Subcutaneous abdominal adipose tissue (tissue), 5 donors: ENCODE results near the gene SH3GLB1.

Experiments used
- H3K27ac ChIP-seq: one replicate; pipeline ENCODE4 v1.7.0; 2013; ENCODE audit warnings: low read depth, mild to moderate bottlenecking, inconsistent platforms, low read length, moderate library complexity
- H3K27me3 ChIP-seq, 5 donors: one replicate each; pipeline ENCODE4 v1.7.0; 2013; ENCODE audit warnings: low read length in 5 of 5, inconsistent platforms in 1 of 5; ENCODE audit not compliant: control insufficient read depth in 5 of 5, insufficient read depth in 4 of 5
- H3K36me3 ChIP-seq, 5 donors: one replicate each; pipeline ENCODE4 v1.7.0; 2013; ENCODE audit warnings: low read length in 5 of 5; ENCODE audit not compliant: control insufficient read depth in 5 of 5, insufficient read depth in 5 of 5
- H3K4me1 ChIP-seq, 5 donors: one replicate each; pipeline ENCODE4 v1.7.0; 2013; ENCODE audit warnings: low read length in 5 of 5, mild to moderate bottlenecking in 3 of 5, moderate library complexity in 1 of 5; ENCODE audit not compliant: control insufficient read depth in 5 of 5, insufficient read depth in 5 of 5
- H3K4me3 ChIP-seq, 5 donors: one replicate each; pipeline ENCODE4 v1.7.0; 2013; ENCODE audit warnings: low read length in 5 of 5, low read depth in 1 of 5
- H3K9ac ChIP-seq, 5 donors: one replicate each; pipeline ENCODE4 v1.7.0; 2013; ENCODE audit warnings: low read length in 5 of 5, mild to moderate bottlenecking in 4 of 5, moderate library complexity in 3 of 5
- H3K9me3 ChIP-seq, 5 donors: one replicate each; pipeline ENCODE4 v1.7.0; 2013; ENCODE audit warnings: low read length in 5 of 5; ENCODE audit not compliant: control insufficient read depth in 5 of 5
- donor health status: healthy.
- donor health status: healthy.
- donor health status: healthy.
- donor health status: healthy.
- donor health status: healthy.

The SH3GLB1 gene

DNA sequence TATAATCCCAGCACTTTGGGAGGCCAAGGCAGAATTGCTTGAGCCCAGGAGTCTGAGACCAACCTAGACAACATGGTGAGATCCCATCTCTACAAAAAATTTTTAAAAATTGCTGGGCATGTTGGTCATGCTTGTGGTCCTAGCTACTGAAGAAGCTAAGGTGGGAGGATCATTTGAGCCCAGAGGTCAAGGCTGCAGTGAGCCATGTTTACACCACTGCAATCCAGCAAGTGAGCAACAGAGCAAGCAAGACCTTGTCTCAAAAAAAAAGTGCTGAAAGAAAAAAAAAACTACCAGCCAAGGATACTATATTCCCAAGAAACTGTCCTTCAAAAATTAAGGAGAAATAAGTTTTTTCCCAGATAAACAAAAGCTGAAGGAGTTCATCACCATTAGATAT is 78.1 kb downstream of the SH3GLB1 start:
- H3K9me3 ChIP-seq = peaks cover 0 to 3% (median 0%) of the 10 kb centered on the region in 5 donors

DNA sequence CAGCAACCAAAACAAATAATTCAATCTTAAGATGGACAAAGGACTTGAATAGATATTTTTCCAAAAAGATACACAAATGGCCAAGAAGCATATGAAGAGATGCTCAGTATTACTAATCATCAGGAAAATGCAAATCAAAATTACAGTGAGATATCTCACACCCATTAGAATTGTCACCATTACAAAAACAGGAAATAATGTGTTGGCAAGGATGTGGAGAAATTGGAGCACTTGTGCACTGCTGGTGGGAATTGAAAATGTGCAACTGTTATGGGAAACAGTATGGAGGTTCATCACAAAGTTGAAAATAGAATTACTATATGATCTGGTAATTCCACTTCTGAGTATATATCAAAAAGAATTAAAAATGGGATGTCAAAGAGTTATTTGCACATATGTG is 83.2 kb downstream of the SH3GLB1 start:
- Histone ChIP-seq H3K27ac (peak overlapping the region; percentile 98), H3K36me3 (no peaks in the 10 kb centered on the region), H3K9ac (peak overlapping the region in 1 of 5 donors; percentile 86), H3K4me1 (peaks cover 4 to 33% (median 28%) of the 10 kb centered on the region in 5 donors), H3K27me3 (no peaks in the 10 kb centered on the region), H3K4me3 (no peak overlapping the region), H3K9me3 (peaks cover 0 to 3% (median 0%) of the 10 kb centered on the region in 5 donors)

More for the DNA sequence above, 78.1 kb downstream of the SH3GLB1 start:
- H3K27me3 ChIP-seq = no peaks in the 10 kb centered on the region
- H3K9ac ChIP-seq = no peak overlapping the region
- no peak overlapping the region for H3K4me3 ChIP-seq
- no peak overlapping the region for H3K27ac ChIP-seq
- no peaks in the 10 kb centered on the region for H3K36me3 ChIP-seq
- H3K4me1 ChIP-seq = peaks cover under 1 to 13% (median 10%) of the 10 kb centered on the region in 5 donors

GRCh38 chr1:86788300-86789206 is 84.2 kb downstream of the SH3GLB1 start:
- Histone ChIP-seq H3K27me3 (no peaks in the 10 kb centered on the region), H3K27ac (peak overlapping the region; percentile 98), H3K9ac (peak overlapping the region in 4 of 5 donors; percentile 12 to 86 (median 60)), H3K9me3 (peaks cover 0 to 3% (median 0%) of the 10 kb centered on the region in 5 donors), H3K4me3 (peak overlapping the region in 1 of 5 donors; percentile 18), H3K36me3 (no peaks in the 10 kb centered on the region), H3K4me1 (peaks cover 4 to 43% (median 35%) of the 10 kb centered on the region in 5 donors)

GRCh38 chr1:86795316-86795715 is 90.9 kb downstream of the SH3GLB1 start:
- Histone ChIP-seq H3K4me3 (no peak overlapping the region), H3K9me3 (no peaks in the 10 kb centered on the region), H3K27ac (peak overlapping the region; percentile 98), H3K36me3 (no peaks in the 10 kb centered on the region), H3K9ac (no peak overlapping the region), H3K27me3 (no peaks in the 10 kb centered on the region), H3K4me1 (peaks cover 0 to 25% (median 17%) of the 10 kb centered on the region in 5 donors)
